H9 (cell line): ENCODE measurements around the gene UST. TPM values are rescaled to one million over a fixed set of nuclear protein-coding genes. Genes with fewer than 3 reads are reported as not detected.

Source experiments
- DNase-seq: peaks from one replicate; pipeline ENCODE4 v3.0.0-alpha.2; 2017
- H2AFZ ChIP-seq: one replicate; pipeline ENCODE4 v1.6.1; 2013; ENCODE audit warnings: mild to moderate bottlenecking, low read length, control low read depth, moderate library complexity
- H2AK5ac ChIP-seq: 2 replicates; pipeline ENCODE4 v1.6.1; 2013; ENCODE audit warnings: low read length, control low read depth, mixed read lengths; ENCODE audit not compliant: insufficient read length
- H2BK120ac ChIP-seq: one replicate; pipeline ENCODE4 v1.6.1; 2013; ENCODE audit warnings: low read depth, mild to moderate bottlenecking, low read length, control low read depth, inconsistent platforms; ENCODE audit not compliant: poor library complexity, severe bottlenecking
- H2BK12ac ChIP-seq: 2 replicates; pipeline ENCODE4 v1.6.1; 2013; ENCODE audit warnings: low read length, control low read depth, mixed read lengths, low read depth; ENCODE audit not compliant: insufficient read length
- H2BK15ac ChIP-seq: 2 replicates; pipeline ENCODE4 v1.6.1; 2013; ENCODE audit warnings: low read depth, low read length, control low read depth
- H2BK20ac ChIP-seq: one replicate; pipeline ENCODE4 v1.6.1; 2013; ENCODE audit warnings: low read depth, mild to moderate bottlenecking, low read length, control low read depth, inconsistent platforms; ENCODE audit not compliant: poor library complexity, severe bottlenecking
- H2BK5ac ChIP-seq: 2 replicates; pipeline ENCODE4 v1.6.1; 2013; ENCODE audit warnings: low read length, control low read depth, mixed read lengths; ENCODE audit not compliant: insufficient read length
- H3K14ac ChIP-seq: 2 replicates; pipeline ENCODE4 v1.6.1; 2013; ENCODE audit warnings: low read length, control low read depth; ENCODE audit not compliant: insufficient read depth
- H3K18ac ChIP-seq: 2 replicates; pipeline ENCODE4 v1.6.1; 2013; ENCODE audit warnings: low read depth, mild to moderate bottlenecking, mixed read lengths, low read length, control low read depth; ENCODE audit not compliant: insufficient read length
- H3K23ac ChIP-seq: 2 replicates; pipeline ENCODE4 v1.6.1; 2013; ENCODE audit warnings: low read length, control low read depth, mixed read lengths, low read depth; ENCODE audit not compliant: insufficient read length
- H3K23me2 ChIP-seq: 2 replicates; pipeline ENCODE4 v1.6.1; 2013; ENCODE audit warnings: low read depth, mild to moderate bottlenecking, mixed read lengths, low read length, control low read depth; ENCODE audit not compliant: insufficient read length, poor library complexity, severe bottlenecking
- H3K27ac ChIP-seq: 2 replicates; pipeline ENCODE4 v1.5.1; 2013; ENCODE audit warnings: low read length, control low read depth, mixed read lengths, low read depth; ENCODE audit not compliant: insufficient read length
- H3K27me3 ChIP-seq: 2 replicates; pipeline ENCODE4 v1.6.1; 2013; ENCODE audit warnings: low read length, control low read depth, inconsistent platforms; ENCODE audit not compliant: insufficient read depth
- H3K4ac ChIP-seq: 2 replicates; pipeline ENCODE4 v1.6.1; 2013; ENCODE audit warnings: low read depth, mild to moderate bottlenecking, control low read depth, inconsistent platforms, low read length, moderate library complexity
- H3K4me1 ChIP-seq: 2 replicates; pipeline ENCODE4 v1.6.1; 2013; ENCODE audit warnings: low read length, control low read depth, inconsistent platforms; ENCODE audit not compliant: insufficient read depth
- H3K4me2 ChIP-seq: 2 replicates; pipeline ENCODE4 v1.6.1; 2013; ENCODE audit warnings: low read length, control low read depth, mixed read lengths; ENCODE audit not compliant: insufficient read length, insufficient read depth
- H3K56ac ChIP-seq: 2 replicates; pipeline ENCODE4 v1.6.1; 2013; ENCODE audit warnings: low read depth, mild to moderate bottlenecking, mixed read lengths, low read length, control low read depth; ENCODE audit not compliant: insufficient read length
- H3K79me1 ChIP-seq: 2 replicates; pipeline ENCODE4 v1.6.1; 2013; ENCODE audit warnings: low read depth, mild to moderate bottlenecking, moderate library complexity, low read length, control low read depth, inconsistent platforms; ENCODE audit not compliant: insufficient read depth, poor library complexity, severe bottlenecking
- H3K79me2 ChIP-seq: 2 replicates; pipeline ENCODE4 v1.6.1; 2013; ENCODE audit warnings: low read length, control low read depth, inconsistent platforms; ENCODE audit not compliant: insufficient read depth
- H3K9ac ChIP-seq: 2 replicates; pipeline ENCODE4 v1.6.1; 2013; ENCODE audit warnings: low read length, control low read depth, mixed read lengths; ENCODE audit not compliant: insufficient read length; ENCODE audit errors: extremely low read depth
- H3K9me3 ChIP-seq: one replicate; pipeline ENCODE4 v1.6.1; 2013; ENCODE audit warnings: low read depth, low read length, inconsistent platforms; ENCODE audit not compliant: control insufficient read depth
- H3T11ph ChIP-seq: one replicate; pipeline ENCODE4 v1.6.1; 2013; ENCODE audit warnings: mild to moderate bottlenecking, low read length, control low read depth, inconsistent platforms
- H4K20me1 ChIP-seq: one replicate; pipeline ENCODE4 v1.6.1; 2013; ENCODE audit not compliant: control insufficient read depth, insufficient read length, insufficient read depth
- H4K5ac ChIP-seq: 2 replicates; pipeline ENCODE4 v1.6.1; 2013; ENCODE audit warnings: low read depth, mild to moderate bottlenecking, mixed read lengths, low read length, control low read depth; ENCODE audit not compliant: insufficient read length
- H4K8ac ChIP-seq: replicated peaks from 2 replicates; pipeline ENCODE4 v1.6.1; 2013; ENCODE audit warnings: low read length, control low read depth, mixed read lengths, low read depth; ENCODE audit not compliant: insufficient read length
- H4K91ac ChIP-seq: 2 replicates; pipeline ENCODE4 v1.6.1; 2013; ENCODE audit warnings: low read depth, mild to moderate bottlenecking, moderate library complexity, mixed read lengths, low read length, control low read depth; ENCODE audit not compliant: insufficient read length
- H3K27ac Mint-ChIP-seq, 3 experiments: 2 replicates in 2 of 3; 3 replicates in 1 of 3; pipeline ENCODE4 v1.8.0; 2020 to 2021; ENCODE audit warnings: mixed read lengths in 3 of 3, mild to moderate bottlenecking in 1 of 3, moderate library complexity in 1 of 3
- H3K27me3 Mint-ChIP-seq: 2 replicates; pipeline ENCODE4 v1.8.0; 2021; ENCODE audit warnings: low read depth, mild to moderate bottlenecking, moderate library complexity, mixed read lengths
- H3K36me3 Mint-ChIP-seq, 3 experiments: 2 replicates in 2 of 3; 3 replicates in 1 of 3; pipeline ENCODE4 v1.8.0; 2020 to 2021; ENCODE audit warnings: low read depth in 3 of 3, mixed read lengths in 3 of 3; ENCODE audit not compliant: insufficient read depth in 1 of 3
- H3K4me1 Mint-ChIP-seq, 2 experiments: 2 replicates each; pipeline ENCODE4 v1.8.0; 2020; ENCODE audit warnings: mixed read lengths in 2 of 2
- H3K4me3 Mint-ChIP-seq, 2 experiments: 2 replicates in 1 of 2; 3 replicates in 1 of 2; pipeline ENCODE4 v1.8.0; 2020 to 2021; ENCODE audit warnings: mild to moderate bottlenecking in 2 of 2, mixed read lengths in 2 of 2, moderate library complexity in 1 of 2
- H3K9me3 Mint-ChIP-seq, 2 experiments: 2 replicates in 1 of 2; 3 replicates in 1 of 2; pipeline ENCODE4 v1.8.0; 2020; ENCODE audit warnings: mild to moderate bottlenecking in 2 of 2, mixed read lengths in 2 of 2, moderate library complexity in 1 of 2
- CTCF ChIP-seq: fragments of 200-600 bp; sonication (generic); conservative IDR thresholded peaks from 3 replicates; pipeline ENCODE4 v1.8.0; 2021; ENCODE audit warnings: antibody characterized with exemption, mild to moderate bottlenecking
- WGBS: extraction: QIAGEN DNeasy Blood & Tissue Kit; methylation state at CpG from one replicate; pipeline ENCODE4 v1.1.7; 2013; ENCODE audit warnings: missing lambda C conversion rate, low lambda C conversion rate, mixed read lengths; ENCODE audit not compliant: insufficient read length; ENCODE audit errors: extremely low coverage; 5-methylcytosine and 5-hydroxymethylcytosine counted together
- total RNA-seq: library from RNA; stranded (reverse); gene quantifications from 2 replicates; pipeline ENCODE4 v1.2.1, GENCODE V29; 2021

The UST gene
- total RNA-seq, 1 experiment from 2014 or later: 14.4 TPM

DNA sequence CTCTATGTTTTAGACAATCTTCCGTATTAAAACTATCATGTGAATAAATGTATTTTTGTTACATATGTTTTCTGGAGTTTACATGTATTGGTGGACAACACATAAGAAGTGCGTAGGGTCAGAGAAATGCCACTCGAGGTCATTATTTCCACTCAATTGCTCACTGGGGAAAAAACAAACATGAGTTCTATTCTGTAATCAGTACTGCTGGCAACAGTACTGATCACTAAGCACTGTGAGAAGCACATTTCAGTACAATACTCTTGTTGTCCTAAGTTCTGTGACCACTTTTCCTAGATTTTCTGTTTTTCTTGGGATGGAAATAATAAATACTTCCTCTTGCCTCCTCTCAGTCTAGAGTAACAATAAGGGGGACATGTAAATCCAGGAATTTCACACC is 44.5 kb downstream of the UST start:
- no peak for DNase-seq
- Histone ChIP-seq H3K27ac (no peak overlapping the region), H2BK120ac (no peak overlapping the region), H4K20me1 (no peaks in the 10 kb centered on the region), H3K23ac (no peak overlapping the region), H2BK20ac (no peak overlapping the region), H4K8ac (no peak overlapping the region), H4K5ac (no peak overlapping the region), H3K9me3 (no peaks in the 10 kb centered on the region), H3K79me2 (peaks cover 18% of the 10 kb centered on the region; the same call in 1 of the 2 replicates), H2BK5ac (no peak overlapping the region), H3K14ac (no peak overlapping the region), H2AFZ (no peak overlapping the region), H3T11ph (no peak overlapping the region), H3K23me2 (no peaks in the 10 kb centered on the region), H3K4me1 (peaks cover 4% of the 10 kb centered on the region; the same call in 1 of the 2 replicates), H2AK5ac (no peak overlapping the region), H3K4ac (no peak overlapping the region), H3K56ac (no peak overlapping the region), H3K9ac (no peak overlapping the region), H3K27me3 (no peaks in the 10 kb centered on the region), H2BK12ac (no peak overlapping the region), H3K79me1 (peaks cover 4% of the 10 kb centered on the region), H2BK15ac (no peak overlapping the region), H3K4me2 (no peak overlapping the region), H4K91ac (no peak overlapping the region), H3K18ac (no peak overlapping the region)
- H3K27ac Mint-ChIP-seq: no peak overlapping the region
- no peaks in the 10 kb centered on the region for H3K27me3 Mint-ChIP-seq
- H3K9me3 Mint-ChIP-seq: peaks cover 12 to 14% of the 10 kb centered on the region in 2 experiments; a peak in 2 of 5 replicates
- WGBS: no CpG with 5 or more reads among the region's 3 CpGs
- no peak for TF ChIP-seq CTCF
- no peak overlapping the region for H3K4me3 Mint-ChIP-seq
- peaks cover 12 to 26% (median 19%) of the 10 kb centered on the region in 3 experiments for H3K36me3 Mint-ChIP-seq
- peaks cover 30% of the 10 kb centered on the region in 2 experiments for H3K4me1 Mint-ChIP-seq
